HepG2 (cell line): ENCODE measurements around the gene C3orf22. TPM values are rescaled to one million over a fixed set of nuclear protein-coding genes. Genes with fewer than 3 reads are reported as not detected.
A peak's percentile ranks its signal among the peaks of the same experiment; 100 is the strongest.

ENCODE experiments used
- ATF4 ChIP-seq, 2 experiments: fragments of 450-650 bp in 1 of 2; sonication (generic) in 1 of 2; formaldehyde crosslinking; IDR thresholded peaks; 2 replicates each; pipeline versions ENCODE4 v1.5.0 to v1.8.0; 2020 to 2022; ENCODE audit warnings: mild to moderate bottlenecking in 1 of 2, missing genetic modification reagents in 1 of 2
- ATM ChIP-seq: fragments of 450-650 bp; IDR thresholded peaks from 2 replicates; pipeline ENCODE4 v1.7.1; 2017; ENCODE audit warnings: mild to moderate bottlenecking, borderline replicate concordance
- DPF2 ChIP-seq: sonication (generic); formaldehyde crosslinking; IDR thresholded peaks from 2 replicates; pipeline ENCODE4 v1.4.0; 2020; ENCODE audit warnings: mild to moderate bottlenecking, low read depth, missing genetic modification reagents, borderline replicate concordance
- ETV5 ChIP-seq: IDR thresholded peaks from 2 replicates; pipeline ENCODE4 v1.6.1; 2018; ENCODE audit warnings: missing biosample characterization, missing genetic modification reagents, inconsistent platforms, borderline replicate concordance
- MED1 ChIP-seq: sonication (generic); formaldehyde crosslinking; IDR thresholded peaks from 2 replicates; pipeline ENCODE4 v1.4.0; 2020; ENCODE audit warnings: missing genetic modification reagents
- PPARG ChIP-seq: conservative IDR thresholded peaks from 2 replicates; pipeline ENCODE4 v1.6.1; 2016; ENCODE audit warnings: missing biosample characterization, missing genetic modification reagents
- REXO4 ChIP-seq: sonication (generic); formaldehyde crosslinking; IDR thresholded peaks from 2 replicates; pipeline ENCODE4 v1.8.0; 2022; ENCODE audit warnings: missing genetic modification reagents, mild to moderate bottlenecking, borderline replicate concordance
- RFX1 ChIP-seq: fragments of 450-650 bp; IDR thresholded peaks from 2 replicates; pipeline ENCODE4 v1.6.1; 2017
- SP5 ChIP-seq: IDR thresholded peaks from 2 replicates; pipeline ENCODE4 v1.6.1; 2016; ENCODE audit warnings: low read depth, borderline replicate concordance
- STAG1 ChIP-seq: sonication (generic); formaldehyde crosslinking; IDR thresholded peaks from 2 replicates; pipeline ENCODE4 v1.4.0; 2020; ENCODE audit warnings: missing genetic modification reagents
- TEAD2 ChIP-seq: sonication (generic); formaldehyde crosslinking; IDR thresholded peaks from 2 replicates; pipeline ENCODE4 v1.9.0; 2021; ENCODE audit warnings: missing genetic modification reagents
- ZHX2 ChIP-seq, 2 experiments: sonication (generic) in 1 of 2; formaldehyde crosslinking in 1 of 2; IDR thresholded peaks; 2 replicates each; pipeline versions ENCODE4 v1.6.1 to v1.9.0; 2014 to 2022; ENCODE audit warnings: antibody characterized with exemption in 1 of 2, borderline replicate concordance in 1 of 2, inconsistent platforms in 1 of 2, low read depth in 1 of 2, missing genetic modification reagents in 1 of 2
- ZMAT3 ChIP-seq: sonication (generic); formaldehyde crosslinking; conservative IDR thresholded peaks from 2 replicates; pipeline ENCODE4 v1.7.0; 2021; ENCODE audit warnings: missing genetic modification reagents
- ZMYM4 ChIP-seq: sonication (generic); formaldehyde crosslinking; IDR thresholded peaks from 2 replicates; pipeline ENCODE4 v1.8.1; 2023; ENCODE audit warnings: mild to moderate bottlenecking, missing genetic modification reagents
- ZNF234 ChIP-seq: sonication (generic); formaldehyde crosslinking; conservative IDR thresholded peaks from 2 replicates; pipeline ENCODE4 v1.5.1; 2020; ENCODE audit warnings: mild to moderate bottlenecking, missing genetic modification reagents
- ZNF335 ChIP-seq: sonication (generic); formaldehyde crosslinking; IDR thresholded peaks from 2 replicates; pipeline ENCODE4 v1.4.0; 2020; ENCODE audit warnings: missing genetic modification reagents
- ZNF639 ChIP-seq: conservative IDR thresholded peaks from 2 replicates; pipeline ENCODE4 v1.6.1; 2018; ENCODE audit warnings: missing genetic modification reagents
- ZNF7 ChIP-seq: IDR thresholded peaks from 2 replicates; pipeline ENCODE4 v1.6.1; 2016; ENCODE audit warnings: missing biosample characterization, missing genetic modification reagents
- ZNF746 ChIP-seq: sonication (generic); formaldehyde crosslinking; IDR thresholded peaks from 2 replicates; pipeline ENCODE4 v1.8.0; 2022; ENCODE audit warnings: mild to moderate bottlenecking, missing genetic modification reagents
- ZSCAN9 ChIP-seq: IDR thresholded peaks from 2 replicates; pipeline ENCODE4 v1.6.1; 2016; ENCODE audit warnings: borderline replicate concordance
- polyA plus RNA-seq, 8 experiments: library from polyadenylated mRNA; depleted of rRNA in 3 of 8; stranded (reverse) in 7 of 8; unstranded in 1 of 8; fragments of >200 nt; fragmentation: Illumina TruSeq in 4 of 8; extraction: Trizol in 4 of 8; gene quantifications; 2 replicates each; pipeline versions ENCODE4 v1.2.1 to v1.2.3, GENCODE V29; 2011 to 2016; ENCODE audit warnings: low read depth in 4 of 8, missing spikeins in 1 of 8, mixed read lengths in 1 of 8; ENCODE audit not compliant: insufficient read depth in 1 of 8
- total RNA-seq, 5 experiments: library from RNA; depleted of rRNA; stranded (reverse); fragments of >200 nt; fragmentation: Illumina TruSeq; extraction: Trizol; gene quantifications; 2 replicates each; pipeline ENCODE4 v1.2.3, GENCODE V29; 2016; ENCODE audit warnings: low read depth in 1 of 5
- TF ChIP-seq, protein P1 (sequence below): IDR thresholded peaks from 2 replicates; pipeline ENCODE4 v1.6.1; 2016; ENCODE audit warnings: mild to moderate bottlenecking

Gene C3orf22
- total and polyA plus RNA-seq, 2 of the 13 experiments (the other 11 are each of a cell fraction or from before 2014, with no cell fraction given), result not detected

- TF ChIP-seq REXO4 (no peak), STAG1 (CRISPR knock-in tag) (no peak), ATM (no peak), ZNF335 (CRISPR knock-in tag) (no peak), ZNF7 (CRISPR knock-in tag) (no peak), ZMYM4 (no peak), SP5 (peak; percentile 15; the same call in 1 of the 2 replicates), PPARG (CRISPR knock-in tag) (0 out of 2 replicates have a peak, but pooled peaks have one; percentile 43), ATF4 (CRISPR knock-in tag; IDR thresholded peaks at IDR 0.05) (no peak), ZNF639 (no peak), ZMAT3 (CRISPR knock-in tag) (no peak), ZNF746 (CRISPR knock-in tag) (no peak), RFX1 (no peak), DPF2 (CRISPR knock-in tag) (0 out of 2 replicates have a peak, but pooled peaks have one; percentile 43), MED1 (CRISPR knock-in tag) (0 out of 2 replicates have a peak, but pooled peaks have one; percentile 10), ETV5 (peak; percentile 47; the same call in 1 of the 2 replicates), ZNF234 (CRISPR knock-in tag) (no peak), ZSCAN9 (CRISPR knock-in tag) (no peak), ZHX2 (IDR thresholded peaks at IDR 0.05; ENCODE audit: low read depth) (no peak), ZHX2 (CRISPR knock-in tag; IDR thresholded peaks at IDR 0.05; ENCODE audit: borderline replicate concordance) (no peak), TEAD2 (CRISPR knock-in tag) (no peak)
- TF ChIP-seq, protein P1, sequence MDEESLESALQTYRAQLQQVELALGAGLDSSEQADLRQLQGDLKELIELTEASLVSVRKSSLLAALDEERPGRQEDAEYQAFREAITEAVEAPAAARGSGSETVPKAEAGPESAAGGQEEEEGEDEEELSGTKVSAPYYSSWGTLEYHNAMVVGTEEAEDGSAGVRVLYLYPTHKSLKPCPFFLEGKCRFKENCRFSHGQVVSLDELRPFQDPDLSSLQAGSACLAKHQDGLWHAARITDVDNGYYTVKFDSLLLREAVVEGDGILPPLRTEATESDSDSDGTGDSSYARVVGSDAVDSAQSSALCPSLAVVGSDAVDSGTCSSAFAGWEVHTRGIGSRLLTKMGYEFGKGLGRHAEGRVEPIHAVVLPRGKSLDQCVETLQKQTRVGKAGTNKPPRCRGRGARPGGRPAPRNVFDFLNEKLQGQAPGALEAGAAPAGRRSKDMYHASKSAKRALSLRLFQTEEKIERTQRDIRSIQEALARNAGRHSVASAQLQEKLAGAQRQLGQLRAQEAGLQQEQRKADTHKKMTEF, result no peak
These were observed 40.0 kb downstream of the C3orf22 start (continued) for GRCh38 chr3:126518779-126519177.
